Stimulated activated CD4-positive, alpha-beta T cell treated with anti-CD3 and anti-CD28 coated beads, Interleukin-15, amount 100 ng/mL, for 1 hour (primary cell): ENCODE data around the gene MVB12B.

Source experiments
- DNase-seq, 2 donors: peaks; one replicate each; pipeline ENCODE4 v3.0.0-alpha.2; 2020; ENCODE audit warnings: low read depth in 1 of 2, low spot score in 1 of 2

Gene MVB12B

GRCh38 chr9:126516561-126516935 lies 189.9 kb downstream of the MVB12B start:
- no peak for DNase-seq

DNA sequence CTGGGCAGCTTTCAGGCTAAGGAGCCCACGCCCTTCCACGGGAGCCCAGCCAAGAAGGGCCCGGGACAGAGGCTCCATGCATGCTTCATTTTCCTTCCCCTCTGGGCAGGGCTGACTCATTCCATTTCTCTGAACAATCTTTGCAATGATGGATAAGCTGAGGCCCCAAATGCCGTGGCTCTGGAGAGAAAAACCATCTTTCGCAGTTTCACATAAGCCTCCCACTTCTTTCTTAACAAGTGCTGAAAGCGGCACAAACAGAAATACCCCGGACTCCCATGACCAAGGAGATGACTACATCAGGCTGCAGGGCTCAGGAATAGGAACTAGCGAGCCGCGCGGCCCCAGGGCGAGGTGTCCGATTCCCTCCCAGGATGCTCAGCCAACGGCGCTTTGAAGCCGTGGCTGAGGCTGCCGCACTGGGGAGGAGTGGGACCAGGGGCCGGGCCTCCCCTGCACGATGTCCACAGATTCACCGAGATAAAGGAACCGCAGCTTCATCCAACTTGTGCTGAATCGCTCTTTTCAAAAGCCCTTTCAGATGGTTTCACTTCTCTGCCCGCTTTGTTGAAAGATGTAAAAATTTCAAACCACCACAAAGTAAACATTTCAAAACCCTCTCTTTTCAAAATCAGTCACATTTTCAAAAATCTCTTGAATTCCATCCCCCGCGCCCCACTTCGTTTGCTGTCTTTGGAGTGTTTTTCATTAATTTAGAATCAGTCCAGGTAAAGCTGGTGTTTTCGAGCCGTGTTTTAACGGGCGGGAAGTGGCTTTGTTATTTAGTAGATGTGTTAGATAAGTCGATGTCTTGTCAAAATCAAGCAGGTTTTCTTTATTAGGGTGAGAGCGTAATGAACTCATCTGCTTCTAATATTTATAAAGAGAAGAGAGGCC lies 190.6 kb downstream of the MVB12B start:
- DNase-seq, result no peak

GRCh38 chr9:126517833-126518356 lies 191.3 kb downstream of the MVB12B start:
- no peak for DNase-seq

DNA sequence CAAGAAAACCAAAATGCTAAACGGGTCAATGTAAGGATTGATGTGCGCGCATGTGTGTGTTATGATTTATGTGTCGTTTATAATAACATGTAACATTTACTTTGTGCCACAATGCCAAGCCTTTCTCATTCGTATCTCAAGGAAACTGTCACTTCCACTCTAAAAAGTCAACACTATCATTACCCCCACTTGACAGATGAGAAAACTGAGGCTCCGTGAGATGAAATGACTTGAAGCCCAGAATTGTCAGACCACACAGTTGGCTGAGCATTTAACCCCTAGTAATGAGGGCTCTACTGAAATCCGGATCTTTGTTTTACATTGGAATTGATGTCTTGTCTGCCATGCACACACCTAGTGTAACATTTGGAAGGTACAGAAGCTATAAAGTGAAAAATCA lies 192.1 kb downstream of the MVB12B start:
- DNase-seq, result no peak

GRCh38 chr9:126519660-126520420 lies 193.2 kb downstream of the MVB12B start:
- no peak for DNase-seq

DNA sequence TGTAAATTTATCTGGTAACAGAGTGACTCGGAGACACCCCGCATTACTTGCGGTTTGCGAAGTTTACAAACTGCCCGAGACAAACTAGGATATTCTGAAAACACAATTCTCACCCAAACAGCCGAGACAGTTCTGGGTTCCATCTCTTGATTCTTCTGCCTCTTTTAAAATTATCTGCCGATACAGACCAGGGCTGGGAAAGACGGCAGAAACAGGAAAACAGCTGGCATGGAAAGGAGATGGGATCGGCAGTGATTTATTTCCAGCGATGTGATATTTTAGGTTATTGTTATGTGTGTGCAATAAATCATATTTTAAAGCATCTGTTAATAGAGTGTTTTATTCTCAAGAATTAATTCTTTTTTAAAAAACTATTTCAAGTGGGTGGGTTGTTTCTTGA lies 193.8 kb downstream of the MVB12B start:
- no peak for DNase-seq

GRCh38 chr9:126521089-126521488 lies 194.5 kb downstream of the MVB12B start:
- DNase-seq, result no peak

- DNase-seq, result no peak
Measured at GRCh38 chr9:126521551-126521950, 194.9 kb downstream of the MVB12B start.

- DNase-seq, result no peak
Measured at GRCh38 chr9:126521976-126522590, 195.5 kb downstream of the MVB12B start.

DNA sequence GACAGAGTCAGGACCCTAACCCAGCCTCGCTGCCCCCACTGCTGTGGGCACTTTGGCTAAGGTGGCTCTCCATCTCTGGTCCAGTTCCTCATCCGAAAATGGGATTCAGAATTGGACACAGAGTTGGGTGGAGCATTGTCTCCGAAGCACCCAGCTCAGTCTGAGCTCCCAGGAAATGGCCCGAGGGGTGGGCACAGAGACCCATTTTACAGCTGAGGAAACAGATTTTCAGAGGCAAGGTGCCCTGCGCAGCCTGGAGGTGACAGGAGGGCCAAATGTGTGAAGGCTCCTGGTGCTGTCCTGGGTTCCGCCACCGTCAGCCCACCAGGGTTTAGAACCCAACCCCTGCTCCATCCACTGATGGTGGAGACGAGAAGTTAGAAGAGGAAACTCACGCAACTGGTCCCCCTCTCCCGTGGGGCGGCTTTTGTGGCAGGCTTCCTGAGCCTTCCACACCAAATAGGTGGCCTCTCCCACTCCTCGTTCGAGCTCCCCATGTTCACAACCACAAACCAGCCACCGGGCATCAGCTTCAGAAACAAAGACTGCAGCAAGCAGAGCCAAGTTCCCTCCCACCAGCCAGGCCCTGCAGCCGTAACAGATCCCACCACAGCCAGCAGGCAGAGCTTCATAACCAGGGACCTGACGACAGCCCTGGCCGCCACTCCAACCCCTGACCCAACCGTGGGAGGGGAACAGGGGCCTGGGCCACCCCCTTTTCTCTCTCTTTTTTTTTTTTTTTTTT lies 196.2 kb downstream of the MVB12B start:
- DNase-seq, result no peak

DNA sequence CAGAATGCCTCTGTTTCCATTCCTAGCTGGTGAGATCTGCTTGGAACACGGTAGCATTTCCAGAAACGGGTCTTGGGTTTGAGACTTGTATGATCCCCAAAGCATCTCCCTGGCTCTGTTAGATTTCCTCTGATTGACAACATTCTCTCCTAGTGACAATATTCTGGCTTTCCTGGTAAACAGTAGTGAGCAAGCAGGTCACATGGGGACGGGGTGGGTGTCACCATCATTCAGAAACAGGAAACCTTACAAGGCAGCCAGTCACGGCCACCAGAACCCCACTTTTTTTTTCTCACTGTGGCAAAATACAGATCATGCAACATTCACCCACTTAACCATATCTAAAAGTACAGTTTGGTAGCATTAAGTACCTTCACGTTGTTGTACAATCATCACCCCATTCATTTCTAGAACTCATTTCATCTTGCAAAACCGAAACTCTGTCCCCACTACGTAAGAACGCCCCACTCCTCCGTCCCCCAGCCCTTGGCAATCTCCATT lies 197.0 kb downstream of the MVB12B start:
- DNase-seq, result no peak

DNA sequence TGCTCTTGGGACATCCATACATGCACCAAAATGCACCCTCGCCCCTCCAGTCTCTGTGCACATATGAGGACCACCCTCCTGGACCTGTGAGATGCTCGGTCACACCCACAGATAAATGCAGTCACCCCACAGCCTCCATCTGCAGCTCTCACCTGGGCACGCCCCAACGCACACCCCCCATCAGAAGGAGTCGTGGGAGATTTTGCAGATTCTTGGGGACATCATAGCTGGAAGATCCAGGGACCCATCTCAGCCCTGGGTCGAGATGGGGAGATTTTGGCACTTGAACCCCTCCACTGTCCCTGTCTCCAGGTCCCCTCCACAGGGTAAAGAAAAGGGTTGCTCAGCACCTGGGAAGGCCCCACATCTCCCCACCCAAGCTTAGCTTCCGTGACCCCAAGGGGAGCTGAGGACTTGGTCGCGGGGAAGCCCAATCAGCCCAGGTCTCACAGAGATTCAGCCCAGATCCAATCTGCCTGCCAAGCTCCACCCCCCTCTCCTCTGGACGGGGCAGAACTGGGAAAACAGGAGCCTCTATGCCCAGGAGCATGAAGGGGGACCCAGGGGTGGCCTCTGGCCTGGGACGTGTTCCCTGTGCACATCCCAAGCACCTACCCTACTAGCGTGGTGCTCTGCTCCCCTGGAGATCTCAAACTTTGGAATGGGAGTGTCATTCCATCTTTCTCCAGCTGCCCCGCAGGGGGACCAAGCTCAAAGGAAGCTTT lies 197.9 kb downstream of the MVB12B start:
- no peak for DNase-seq

GRCh38 chr9:126526218-126527108 lies 199.8 kb downstream of the MVB12B start:
- DNase-seq, result no peak

GRCh38 chr9:126527109-126527825 lies 200.6 kb downstream of the MVB12B start:
- no peak for DNase-seq

DNA sequence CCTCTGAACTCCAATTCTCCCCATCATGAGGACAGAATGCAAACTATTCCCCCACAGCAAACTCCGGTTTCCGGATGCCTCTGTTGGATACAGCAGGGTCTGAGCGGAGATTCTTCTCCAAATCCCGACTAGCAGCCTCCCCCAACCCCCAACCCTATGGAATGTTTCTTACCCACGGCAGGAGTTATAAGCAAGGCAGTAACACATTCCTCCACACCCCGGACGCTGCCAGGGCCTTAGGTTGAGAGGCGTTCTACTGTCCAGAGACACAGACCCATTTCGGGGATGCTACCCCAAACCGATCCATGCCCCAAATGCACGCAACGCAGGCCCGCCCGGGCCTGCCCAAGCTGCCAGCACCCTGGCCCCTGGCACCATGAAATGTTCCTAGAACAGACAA lies 201.5 kb downstream of the MVB12B start:
- DNase-seq, result no peak

DNA sequence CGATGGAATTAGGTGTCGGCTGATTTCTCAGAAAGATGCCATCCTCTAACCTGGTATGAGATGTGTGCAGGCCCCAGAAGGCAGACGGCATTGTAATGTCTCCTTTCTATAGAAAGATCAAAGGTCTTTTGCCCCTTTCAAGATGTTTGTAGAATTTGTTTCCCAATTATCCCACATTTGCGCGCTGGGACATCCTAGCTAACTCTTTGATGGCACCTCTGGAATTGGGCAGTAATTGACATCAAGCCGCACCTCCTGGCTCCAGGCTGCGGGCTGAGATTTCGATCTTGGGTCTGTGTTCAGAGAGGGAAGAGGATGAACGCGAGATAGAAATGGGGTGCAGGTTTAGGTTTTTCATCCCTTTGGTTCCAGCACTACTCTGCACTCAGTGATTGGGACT lies 202.3 kb downstream of the MVB12B start:
- no peak for DNase-seq

- DNase-seq, result no peak
Measured at GRCh38 chr9:126531035-126531571, 204.5 kb downstream of the MVB12B start.

- no peak for DNase-seq
Measured at GRCh38 chr9:126531591-126531990, 205.0 kb downstream of the MVB12B start.
